Testis (tissue), 3 donors: ENCODE measurements around the gene MYH9. TPM values are rescaled to one million over a fixed set of nuclear protein-coding genes. Genes with fewer than 3 reads are reported as not detected.

Experiments used
- DNase-seq: peaks from one replicate; pipeline ENCODE4 v3.0.0-alpha.2; 2019
- H3K27ac ChIP-seq, 2 donors: fragments of 200-600 bp; sonication (generic); one replicate each; pipeline ENCODE4 v1.5.1; 2019
- H3K27me3 ChIP-seq: fragments of 200-600 bp; sonication (generic); one replicate; pipeline ENCODE4 v1.5.1; 2019
- H3K36me3 ChIP-seq: fragments of 200-600 bp; sonication (generic); one replicate; pipeline ENCODE4 v1.5.1; 2017; ENCODE audit warnings: low read depth; ENCODE audit errors: missing control alignments
- H3K4me1 ChIP-seq: fragments of 200-600 bp; sonication (generic); one replicate; pipeline ENCODE4 v1.5.1; 2019
- H3K4me3 ChIP-seq, 2 donors: fragments of 200-600 bp; sonication (generic); one replicate each; pipeline ENCODE4 v1.5.1; 2017 to 2019
- H3K9me3 ChIP-seq: fragments of 200-600 bp; sonication (generic); one replicate; pipeline ENCODE4 v1.5.1; 2017
- CTCF ChIP-seq, 3 experiments: fragments of 450-650 bp in 2 of 3; fragments of 200-600 bp in 1 of 3; sonication (generic) in 1 of 3; IDR thresholded peaks; one replicate each; pipeline ENCODE4 v1.5.1; 2016 to 2019; ENCODE audit warnings: antibody characterized with exemption in 3 of 3, mild to moderate bottlenecking in 2 of 3, moderate library complexity in 1 of 3
- POLR2A ChIP-seq: fragments of 450-650 bp; IDR thresholded peaks from one replicate; pipeline ENCODE4 v1.6.1; 2017; ENCODE audit warnings: antibody characterized with exemption, mild to moderate bottlenecking, moderate library complexity
- WGBS, 2 donors: methylation state at CpG; one replicate each; pipeline ENCODE4 v1.1.5; 2018; 5-methylcytosine and 5-hydroxymethylcytosine counted together
- intact Hi-C: fragments of 100-400 bp; cut with DNase I; formaldehyde crosslinking; loops from one replicate; pipeline ENCODE4 v1.15.1; 2023; ENCODE audit warnings: low total_unique reads
- polyA plus RNA-seq: library from polyadenylated mRNA; stranded (reverse); fragments of 350-450 nt; fragmentation: Illumina TruSeq; extraction: RNeasy Lipid Tissue Mini Kit (QIAGEN cat#74804); gene quantifications from one replicate; pipeline ENCODE4 v1.2.3, GENCODE V29; 2014; ENCODE audit warnings: low read depth, low replicate concordance; ENCODE audit not compliant: insufficient read depth
- total RNA-seq, 2 donors: library from RNA; depleted of rRNA; stranded (reverse); fragments of >200 nt; gene quantifications; one replicate each; pipeline ENCODE4 v1.2.3, GENCODE V29; 2016

Gene MYH9
- total and polyA plus RNA-seq, 3 donors from 2014 or later = 129 to 146 (median 141) TPM

GRCh38 chr22:36295247-36295646 lies 92.5 kb downstream of the MYH9 start:
- Histone ChIP-seq H3K4me3 (no peak overlapping the region), H3K27ac (no peak overlapping the region), H3K9me3 (no peaks in the 10 kb centered on the region), H3K36me3 (no peaks in the 10 kb centered on the region), H3K27me3 (no peaks in the 10 kb centered on the region), H3K4me1 (no peaks in the 10 kb centered on the region)
- DNase-seq = no peak
- 87% methylated on average over 5 to 7 of the region's 7 CpGs for WGBS, 2 donors
- intact Hi-C loops = no loop called here
- TF ChIP-seq POLR2A = no peak
- TF ChIP-seq CTCF (IDR thresholded peaks at IDR 0.05) = no peak

- Histone ChIP-seq H3K4me1 (no peaks in the 10 kb centered on the region), H3K27ac (no peak overlapping the region), H3K27me3 (no peaks in the 10 kb centered on the region), H3K4me3 (no peak overlapping the region), H3K9me3 (no peaks in the 10 kb centered on the region), H3K36me3 (no peaks in the 10 kb centered on the region)
- intact Hi-C loops = no loop called here
- WGBS, 2 donors = 88 to 95% methylated on average over 11 of the region's 11 CpGs
- no peak for DNase-seq
- no peak for TF ChIP-seq CTCF (IDR thresholded peaks at IDR 0.05)
Measured at GRCh38 chr22:36294801-36295200, 93.0 kb downstream of the MYH9 start.

- DNase-seq = no peak
- Histone ChIP-seq H3K27me3 (no peaks in the 10 kb centered on the region), H3K27ac (no peak overlapping the region), H3K4me3 (no peak overlapping the region), H3K9me3 (no peaks in the 10 kb centered on the region), H3K36me3 (no peaks in the 10 kb centered on the region), H3K4me1 (no peaks in the 10 kb centered on the region)
- no peak for TF ChIP-seq CTCF (IDR thresholded peaks at IDR 0.05)
- TF ChIP-seq POLR2A = no peak
- intact Hi-C loops = no loop called here
- WGBS, 2 donors = 89 to 90% methylated on average over 7 of the region's 7 CpGs
Measured at GRCh38 chr22:36294293-36294620, 93.5 kb downstream of the MYH9 start.

- Histone ChIP-seq H3K27me3 (no peaks in the 10 kb centered on the region), H3K36me3 (no peaks in the 10 kb centered on the region), H3K9me3 (no peaks in the 10 kb centered on the region), H3K27ac (no peak overlapping the region), H3K4me1 (no peaks in the 10 kb centered on the region), H3K4me3 (no peak overlapping the region)
- intact Hi-C loops = no loop called here
- no peak for DNase-seq
- no peak for TF ChIP-seq POLR2A
- no peak for TF ChIP-seq CTCF (IDR thresholded peaks at IDR 0.05)
- 92 to 94% methylated on average over 23 to 26 of the region's 26 CpGs for WGBS, 2 donors
Measured at GRCh38 chr22:36293606-36294292, 94.0 kb downstream of the MYH9 start.

GRCh38 chr22:36292823-36293530 lies 94.8 kb downstream of the MYH9 start:
- TF ChIP-seq CTCF (IDR thresholded peaks at IDR 0.05) (no peak), POLR2A (no peak)
- Histone ChIP-seq H3K4me1 (no peaks in the 10 kb centered on the region), H3K27me3 (no peaks in the 10 kb centered on the region), H3K36me3 (no peaks in the 10 kb centered on the region), H3K27ac (no peak overlapping the region), H3K4me3 (no peak overlapping the region), H3K9me3 (no peaks in the 10 kb centered on the region)
- intact Hi-C loops = no loop called here
- DNase-seq = no peak
- WGBS, 2 donors = 86 to 96% methylated on average over 16 to 17 of the region's 17 CpGs
